DOHH2 (cell line): ENCODE data around the gene GMPS.

Source experiments
- EZH2phosphoT487 ChIP-seq: fragments of 200-600 bp; sonication (generic); IDR thresholded peaks from 2 replicates; pipeline ENCODE4 v1.6.1; 2017; ENCODE audit warnings: borderline replicate concordance, mild to moderate bottlenecking, antibody characterized with exemption, low read length, moderate library complexity, mixed read lengths
- TF ChIP-seq, protein P1 (sequence below): fragments of 200-600 bp; sonication (generic); IDR thresholded peaks from one replicate; pipeline ENCODE4 v1.5.1; 2014; ENCODE audit warnings: antibody characterized with exemption, mild to moderate bottlenecking, low read depth, low read length; ENCODE audit not compliant: poor library complexity, severe bottlenecking

- TF ChIP-seq, protein P1, sequence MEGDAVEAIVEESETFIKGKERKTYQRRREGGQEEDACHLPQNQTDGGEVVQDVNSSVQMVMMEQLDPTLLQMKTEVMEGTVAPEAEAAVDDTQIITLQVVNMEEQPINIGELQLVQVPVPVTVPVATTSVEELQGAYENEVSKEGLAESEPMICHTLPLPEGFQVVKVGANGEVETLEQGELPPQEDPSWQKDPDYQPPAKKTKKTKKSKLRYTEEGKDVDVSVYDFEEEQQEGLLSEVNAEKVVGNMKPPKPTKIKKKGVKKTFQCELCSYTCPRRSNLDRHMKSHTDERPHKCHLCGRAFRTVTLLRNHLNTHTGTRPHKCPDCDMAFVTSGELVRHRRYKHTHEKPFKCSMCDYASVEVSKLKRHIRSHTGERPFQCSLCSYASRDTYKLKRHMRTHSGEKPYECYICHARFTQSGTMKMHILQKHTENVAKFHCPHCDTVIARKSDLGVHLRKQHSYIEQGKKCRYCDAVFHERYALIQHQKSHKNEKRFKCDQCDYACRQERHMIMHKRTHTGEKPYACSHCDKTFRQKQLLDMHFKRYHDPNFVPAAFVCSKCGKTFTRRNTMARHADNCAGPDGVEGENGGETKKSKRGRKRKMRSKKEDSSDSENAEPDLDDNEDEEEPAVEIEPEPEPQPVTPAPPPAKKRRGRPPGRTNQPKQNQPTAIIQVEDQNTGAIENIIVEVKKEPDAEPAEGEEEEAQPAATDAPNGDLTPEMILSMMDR: no peak
- no peak for TF ChIP-seq EZH2phosphoT487
Measured at GRCh38 chr3:155972885-155973584, 102.6 kb downstream of the GMPS start.
